Activated T-helper 1 cell treated with anti-CD3 and anti-CD28 coated beads, Interleukin-12 subunit alpha, Interleukin-12 subunit beta, Interleukin-2, Interleukin-4 antibody, amounts not matched to agents 30 ng/mL and 10 ng/mL and 1 ng/mL, durations not matched to agents 14 hours and 24 hours and 36 hours (primary cell): ENCODE measurements around the gene SUGCT. TPM values are rescaled to one million over a fixed set of nuclear protein-coding genes. Genes with fewer than 3 reads are reported as not detected.

ENCODE experiments used
- DNase-seq: peaks from one replicate; pipeline ENCODE4 v3.0.0; 2021; ENCODE audit warnings: low spot score
- H3K27ac Mint-ChIP-seq: one replicate; pipeline ENCODE4 v1.8.0; 2021; ENCODE audit warnings: mild to moderate bottlenecking, mixed read lengths
- H3K27me3 Mint-ChIP-seq: one replicate; pipeline ENCODE4 v1.8.0; 2022; ENCODE audit warnings: mild to moderate bottlenecking, moderate library complexity, mixed read lengths; ENCODE audit not compliant: insufficient read depth
- H3K36me3 Mint-ChIP-seq: one replicate; pipeline ENCODE4 v1.8.0; 2021; ENCODE audit warnings: low read depth, mixed read lengths
- H3K4me1 Mint-ChIP-seq: one replicate; pipeline ENCODE4 v1.8.0; 2021; ENCODE audit warnings: low read depth, mixed read lengths
- H3K4me3 Mint-ChIP-seq: one replicate; pipeline ENCODE4 v1.8.0; 2021; ENCODE audit warnings: mild to moderate bottlenecking, moderate library complexity, mixed read lengths
- H3K9me3 Mint-ChIP-seq: one replicate; pipeline ENCODE4 v1.8.0; 2021; ENCODE audit warnings: mixed read lengths
- intact Hi-C: fragments of 100-400 bp; cut with micrococcal nuclease; formaldehyde crosslinking; loops from one replicate; pipeline ENCODE4 v1.15.1; 2024
- total RNA-seq: library from RNA; stranded (reverse); gene quantifications from 2 replicates; pipeline ENCODE4 v1.2.3, GENCODE V29; 2022

The SUGCT gene
- total RNA-seq, 1 donor from 2014 or later, result not detected

- Mint-ChIP-seq H3K27me3 (peaks cover 2% of the 10 kb centered on the region), H3K36me3 (no peaks in the 10 kb centered on the region), H3K27ac (no peak overlapping the region), H3K9me3 (no peaks in the 10 kb centered on the region), H3K4me1 (no peaks in the 10 kb centered on the region), H3K4me3 (no peak overlapping the region)
- DNase-seq, result no peak
- intact Hi-C loops, result no loop called here
Measured at GRCh38 chr7:40763319-40764287, 628.8 kb downstream of the SUGCT start.

GRCh38 chr7:40765639-40766038 is 630.8 kb downstream of the SUGCT start:
- Mint-ChIP-seq H3K4me1 (no peaks in the 10 kb centered on the region), H3K36me3 (no peaks in the 10 kb centered on the region), H3K27me3 (peaks cover 2% of the 10 kb centered on the region), H3K9me3 (no peaks in the 10 kb centered on the region), H3K4me3 (no peak overlapping the region), H3K27ac (no peak overlapping the region)
- intact Hi-C loops, result loop anchor here (5.0 kb wide), 1 partner anchor 1843 kb away; no protein-coding TSS in a partner anchor
- DNase-seq, result no peak

GRCh38 chr7:40772096-40772495 is 637.3 kb downstream of the SUGCT start:
- Mint-ChIP-seq H3K4me1 (no peaks in the 10 kb centered on the region), H3K9me3 (no peaks in the 10 kb centered on the region), H3K4me3 (no peak overlapping the region), H3K36me3 (no peaks in the 10 kb centered on the region), H3K27me3 (no peaks in the 10 kb centered on the region), H3K27ac (no peak overlapping the region)
- DNase-seq, result no peak
- intact Hi-C loops, result no loop called here

- H3K27ac Mint-ChIP-seq, result no peak overlapping the region
- H3K4me3 Mint-ChIP-seq, result no peak overlapping the region
- H3K4me1 Mint-ChIP-seq, result no peaks in the 10 kb centered on the region
- no peaks in the 10 kb centered on the region for H3K9me3 Mint-ChIP-seq
- no peaks in the 10 kb centered on the region for H3K27me3 Mint-ChIP-seq
- no peaks in the 10 kb centered on the region for H3K36me3 Mint-ChIP-seq
- intact Hi-C loops, result no loop called here
- DNase-seq, result no peak
Measured at GRCh38 chr7:40773656-40774055, 638.9 kb downstream of the SUGCT start.

- H3K4me1 Mint-ChIP-seq, result no peaks in the 10 kb centered on the region
Measured at GRCh38 chr7:40775877-40776276, 641.1 kb downstream of the SUGCT start.

GRCh38 chr7:40777730-40778312 is 643.0 kb downstream of the SUGCT start:
- Mint-ChIP-seq H3K4me1 (no peaks in the 10 kb centered on the region), H3K27ac (no peak overlapping the region), H3K4me3 (no peak overlapping the region), H3K9me3 (no peaks in the 10 kb centered on the region), H3K36me3 (no peaks in the 10 kb centered on the region), H3K27me3 (no peaks in the 10 kb centered on the region)
- DNase-seq, result no peak
- intact Hi-C loops, result no loop called here

More at GRCh38 chr7:40775877-40776276, 641.1 kb downstream of the SUGCT start:
- intact Hi-C loops, result no loop called here
- no peaks in the 10 kb centered on the region for H3K9me3 Mint-ChIP-seq
- H3K27me3 Mint-ChIP-seq, result no peaks in the 10 kb centered on the region
- H3K27ac Mint-ChIP-seq, result no peak overlapping the region
- no peak for DNase-seq
- H3K36me3 Mint-ChIP-seq, result no peaks in the 10 kb centered on the region
- H3K4me3 Mint-ChIP-seq, result no peak overlapping the region

GRCh38 chr7:40780460-40780859 is 645.7 kb downstream of the SUGCT start:
- intact Hi-C loops, result no loop called here
- no peak overlapping the region for H3K4me3 Mint-ChIP-seq

GRCh38 chr7:40782836-40783235 is 648.0 kb downstream of the SUGCT start:
- Mint-ChIP-seq H3K4me3 (no peak overlapping the region), H3K9me3 (no peaks in the 10 kb centered on the region), H3K4me1 (no peaks in the 10 kb centered on the region), H3K27ac (no peak overlapping the region), H3K27me3 (no peaks in the 10 kb centered on the region), H3K36me3 (no peaks in the 10 kb centered on the region)
- intact Hi-C loops, result no loop called here
- DNase-seq, result no peak

More at GRCh38 chr7:40780460-40780859, 645.7 kb downstream of the SUGCT start:
- Mint-ChIP-seq H3K36me3 (no peaks in the 10 kb centered on the region), H3K27me3 (no peaks in the 10 kb centered on the region), H3K9me3 (no peaks in the 10 kb centered on the region), H3K27ac (no peak overlapping the region), H3K4me1 (no peaks in the 10 kb centered on the region)
- DNase-seq, result no peak

- Mint-ChIP-seq H3K4me1 (no peaks in the 10 kb centered on the region), H3K9me3 (no peaks in the 10 kb centered on the region), H3K27me3 (no peaks in the 10 kb centered on the region), H3K27ac (no peak overlapping the region), H3K4me3 (no peak overlapping the region), H3K36me3 (no peaks in the 10 kb centered on the region)
- intact Hi-C loops, result no loop called here
- no peak for DNase-seq
Measured at GRCh38 chr7:40784176-40784575, 649.4 kb downstream of the SUGCT start.

- Mint-ChIP-seq H3K4me3 (no peak overlapping the region), H3K9me3 (no peaks in the 10 kb centered on the region), H3K4me1 (no peaks in the 10 kb centered on the region), H3K36me3 (no peaks in the 10 kb centered on the region), H3K27me3 (no peaks in the 10 kb centered on the region), H3K27ac (no peak overlapping the region)
- DNase-seq, result no peak
- intact Hi-C loops, result no loop called here
Measured at GRCh38 chr7:40786909-40787308, 652.1 kb downstream of the SUGCT start.

GRCh38 chr7:40793132-40793531 is 658.3 kb downstream of the SUGCT start:
- Mint-ChIP-seq H3K4me3 (no peak overlapping the region), H3K27me3 (no peaks in the 10 kb centered on the region), H3K36me3 (no peaks in the 10 kb centered on the region), H3K9me3 (no peaks in the 10 kb centered on the region), H3K27ac (no peak overlapping the region), H3K4me1 (no peaks in the 10 kb centered on the region)
- DNase-seq, result no peak
- intact Hi-C loops, result no loop called here

- no peaks in the 10 kb centered on the region for H3K9me3 Mint-ChIP-seq
- no peak overlapping the region for H3K4me3 Mint-ChIP-seq
- intact Hi-C loops, result no loop called here
- H3K27me3 Mint-ChIP-seq, result no peaks in the 10 kb centered on the region
- H3K36me3 Mint-ChIP-seq, result no peaks in the 10 kb centered on the region
- DNase-seq, result no peak
- H3K4me1 Mint-ChIP-seq, result no peaks in the 10 kb centered on the region
- no peak overlapping the region for H3K27ac Mint-ChIP-seq
Measured at GRCh38 chr7:40795607-40796006, 660.8 kb downstream of the SUGCT start.

GRCh38 chr7:40796723-40797122 is 661.9 kb downstream of the SUGCT start:
- intact Hi-C loops, result no loop called here
- H3K27ac Mint-ChIP-seq, result no peak overlapping the region
- DNase-seq, result no peak
- H3K4me3 Mint-ChIP-seq, result no peak overlapping the region
- no peaks in the 10 kb centered on the region for H3K9me3 Mint-ChIP-seq
- H3K27me3 Mint-ChIP-seq, result no peaks in the 10 kb centered on the region
- no peaks in the 10 kb centered on the region for H3K36me3 Mint-ChIP-seq
- H3K4me1 Mint-ChIP-seq, result no peaks in the 10 kb centered on the region
